ENCODE results near the gene TAAR1.
A peak's percentile ranks its signal among the peaks of the same experiment; 100 is the strongest.
"Not testable (repeated sequence)": the region's sequence is repeated elsewhere in the genome, so short reads cannot be mapped to it uniquely, and the experiment has no call there.

The TAAR1 gene

GRCh38 chr6:132659082-132659481 is at the start of gene TAAR1:
Gene TAAR1, minus strand, starts transcription at chr6:132659182. Its CDS starts 13,179 bp downstream, at chr6:132646003.
- no peak for DNase-seq

GRCh38 chr6:132708771-132709170 is 49.8 kb upstream of the TAAR1 start:
- no peak for DNase-seq

- no peak for DNase-seq
Measured at GRCh38 chr6:132708002-132708401, 49.0 kb upstream of the TAAR1 start.

DNA sequence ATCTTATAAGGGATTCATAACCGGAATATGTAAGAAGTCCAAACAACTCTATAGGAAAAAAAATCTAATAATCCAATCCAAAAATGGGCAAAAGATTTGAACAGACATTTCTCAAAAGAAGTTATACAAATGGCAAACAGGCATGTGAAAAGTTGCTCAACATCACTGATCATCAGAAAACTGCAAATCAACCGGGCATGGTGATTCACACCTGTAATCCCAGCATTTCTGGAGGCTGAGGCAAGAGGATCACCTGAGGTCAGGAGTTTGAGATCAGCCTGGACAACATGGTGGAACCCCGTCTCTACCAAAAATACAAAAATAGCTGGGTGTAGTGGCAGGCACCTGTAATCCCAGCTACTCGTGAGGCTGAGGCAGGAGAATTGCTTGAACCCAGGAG is 47.8 kb upstream of the TAAR1 start:
- not testable (repeated sequence) for DNase-seq

DNA sequence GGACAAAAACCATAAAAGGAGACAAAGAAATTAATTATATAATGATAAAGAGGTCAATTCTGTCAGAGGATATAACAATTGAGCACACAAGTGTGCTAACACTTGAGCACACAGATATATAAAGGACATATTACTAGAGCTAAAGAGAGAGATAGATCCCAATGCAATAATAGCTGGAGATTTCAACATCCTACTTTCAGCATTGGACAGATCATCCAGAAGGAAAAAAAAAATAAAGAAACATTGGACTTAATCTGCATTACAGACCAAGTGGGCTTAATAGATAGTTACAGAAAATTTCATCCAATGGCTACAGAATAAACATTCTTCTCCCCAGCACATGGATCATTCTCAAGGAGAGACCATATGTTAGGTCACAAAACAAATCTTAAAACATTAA is 45.0 kb upstream of the TAAR1 start:
- no peak for DNase-seq

DNA sequence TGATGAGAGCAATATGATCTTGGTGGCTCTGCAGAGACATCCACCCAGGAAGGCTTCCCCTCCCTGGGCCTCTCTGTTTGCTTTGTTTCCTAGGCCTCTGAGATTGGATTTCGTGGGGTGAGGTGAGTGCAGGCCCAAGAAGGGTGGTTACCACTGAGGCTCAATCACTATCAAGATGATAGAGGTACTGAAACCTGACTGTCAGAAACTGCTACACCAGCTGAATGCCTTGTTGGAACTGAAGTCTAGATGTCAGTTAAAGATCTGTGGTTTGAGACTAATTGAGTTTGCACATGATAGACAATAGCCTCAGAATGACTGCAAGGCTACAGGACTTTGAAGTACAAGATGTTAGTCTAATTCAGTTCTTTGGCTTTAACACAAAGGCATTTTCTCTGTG is 39.6 kb upstream of the TAAR1 start:
- DNase-seq = no peak

GRCh38 chr6:132695773-132696172 is 36.8 kb upstream of the TAAR1 start:
- DNase-seq = no peak

- no peak for DNase-seq
Measured at GRCh38 chr6:132693478-132693877, 34.5 kb upstream of the TAAR1 start.

DNA sequence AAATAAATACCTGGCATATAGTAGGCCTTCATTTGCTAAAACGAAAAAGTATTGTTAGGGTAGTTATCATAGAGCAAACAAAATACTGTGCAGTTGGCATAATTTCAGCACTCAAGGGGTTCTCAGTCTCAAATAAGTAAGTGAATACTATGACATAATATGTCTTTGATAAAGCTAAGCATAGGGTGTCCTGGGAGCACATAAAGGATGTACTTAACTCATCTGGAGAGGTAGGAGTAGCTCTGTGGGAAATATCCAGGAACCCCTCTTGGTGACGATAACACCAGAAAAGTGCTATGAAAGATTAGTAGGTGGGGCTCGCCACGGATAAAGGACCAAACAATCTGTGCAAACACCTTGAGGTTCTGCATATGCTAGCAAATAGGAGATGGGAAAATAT is 31.7 kb upstream of the TAAR1 start:
- no peak for DNase-seq

DNA sequence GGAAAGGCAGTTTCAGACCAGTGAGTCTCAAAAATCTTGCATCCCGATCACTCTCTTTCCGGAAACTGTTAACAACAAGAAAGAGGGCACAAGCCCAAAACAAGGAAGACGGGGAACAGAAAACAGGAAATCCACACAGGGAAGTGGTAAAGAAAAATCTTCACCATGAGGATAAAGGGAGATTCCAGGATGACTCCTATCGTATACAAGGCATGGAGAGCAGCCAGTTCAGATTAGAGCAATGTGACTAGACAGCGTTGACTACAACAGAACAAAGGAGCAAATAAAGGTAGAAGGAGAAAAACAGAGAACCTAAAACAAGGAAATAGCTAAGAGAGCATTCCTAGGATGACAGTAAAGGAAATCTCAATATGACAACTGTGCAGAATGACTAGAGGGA is 28.3 kb upstream of the TAAR1 start:
- no peak for DNase-seq

DNA sequence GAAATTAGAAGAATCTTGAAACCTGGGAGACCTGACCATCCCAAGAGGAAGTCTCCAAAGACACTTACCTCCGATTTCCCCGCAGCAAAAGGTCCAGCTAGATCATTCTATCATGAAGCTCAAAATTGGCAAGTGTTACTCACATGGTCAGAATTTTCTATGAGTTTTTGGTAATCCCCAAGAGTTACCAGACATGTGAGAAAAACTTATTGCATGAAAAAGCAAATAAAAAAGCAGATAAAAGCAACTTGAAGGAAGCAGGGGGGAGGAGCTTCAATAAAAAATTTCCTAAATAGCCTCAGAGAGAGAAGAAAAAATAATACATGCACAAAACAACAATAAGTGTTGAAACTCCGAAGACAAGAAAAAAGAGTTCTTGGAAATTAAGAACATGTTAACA is 27.5 kb upstream of the TAAR1 start:
- no peak for DNase-seq

GRCh38 chr6:132685009-132685408 is 26.0 kb upstream of the TAAR1 start:
- no peak for DNase-seq

DNA sequence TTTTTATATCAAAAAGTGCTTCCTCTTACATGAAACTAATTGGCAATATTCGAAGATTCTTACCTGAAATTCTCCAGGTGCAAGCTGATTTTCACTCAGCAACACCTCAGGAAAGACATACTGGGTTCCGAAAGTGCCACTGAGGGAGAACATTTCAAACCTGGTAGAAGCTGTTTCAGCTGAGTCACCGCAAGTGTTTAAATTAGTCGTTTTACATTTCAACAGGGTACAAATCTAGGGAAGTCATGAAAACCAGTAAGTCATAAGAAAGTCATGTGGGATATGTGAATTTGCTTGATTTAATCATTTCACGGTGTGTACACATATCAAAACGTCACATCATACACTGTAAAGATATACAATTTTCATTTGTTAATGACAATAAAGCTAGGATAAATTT is 25.3 kb upstream of the TAAR1 start:
- no peak for DNase-seq

DNA sequence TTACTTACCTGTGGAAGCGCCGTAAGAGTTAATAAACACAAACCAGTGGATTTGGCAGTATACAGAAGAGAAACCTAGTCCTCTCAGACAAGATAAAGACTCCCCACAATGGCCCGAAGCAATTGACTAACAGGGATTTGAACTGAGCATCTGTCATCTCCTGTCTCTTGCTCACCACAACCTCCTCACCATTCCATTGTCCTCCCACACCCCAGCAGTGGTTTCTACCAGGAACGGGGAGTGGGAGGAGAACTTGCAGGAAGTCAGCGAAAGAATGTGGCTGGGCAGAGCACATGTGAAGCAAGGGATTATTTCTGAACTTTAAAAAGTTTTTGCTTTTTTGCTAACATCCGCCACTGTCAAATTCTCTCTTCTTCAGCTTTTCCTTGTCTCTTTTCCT is 24.6 kb upstream of the TAAR1 start:
- DNase-seq = peak in 1 of 58 donors; percentile 0

DNA sequence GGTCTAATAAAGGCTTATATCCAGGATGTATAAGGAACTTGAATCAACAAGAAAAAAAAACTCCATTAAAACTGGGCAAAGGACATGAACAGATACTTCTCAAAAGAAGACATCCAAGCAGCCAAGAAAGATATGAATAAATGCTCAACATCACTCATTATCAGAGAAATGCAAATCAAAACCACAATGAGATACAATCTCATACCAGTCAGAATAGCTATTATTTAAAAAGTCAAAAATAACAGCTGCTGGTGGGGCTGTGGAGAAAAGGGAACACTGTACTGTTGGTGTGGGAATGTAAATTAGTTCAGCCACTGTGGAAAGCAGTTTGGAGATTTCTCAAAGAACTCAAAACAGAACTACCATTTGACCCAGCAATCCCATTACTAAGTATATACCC is 20.1 kb upstream of the TAAR1 start:
- not testable (repeated sequence) for DNase-seq

DNA sequence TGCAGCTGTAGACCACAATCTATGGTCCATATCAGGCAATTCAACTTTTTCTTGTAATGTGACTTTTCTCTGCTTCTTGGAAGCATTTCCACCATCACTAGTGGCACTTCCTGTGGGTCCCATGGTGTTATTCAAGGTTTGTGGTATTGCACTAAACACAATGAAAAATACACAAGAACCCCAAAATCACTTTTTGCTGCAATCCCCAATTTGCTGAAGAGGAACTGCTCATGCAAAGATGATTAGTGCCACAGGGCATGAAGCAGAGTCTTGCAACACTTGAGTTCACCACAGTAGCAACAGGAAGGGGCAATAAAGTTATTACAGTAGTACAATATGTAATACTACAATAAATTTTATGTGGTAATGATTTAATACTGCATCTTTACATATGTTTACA is 16.8 kb upstream of the TAAR1 start:
- DNase-seq = no peak

DNA sequence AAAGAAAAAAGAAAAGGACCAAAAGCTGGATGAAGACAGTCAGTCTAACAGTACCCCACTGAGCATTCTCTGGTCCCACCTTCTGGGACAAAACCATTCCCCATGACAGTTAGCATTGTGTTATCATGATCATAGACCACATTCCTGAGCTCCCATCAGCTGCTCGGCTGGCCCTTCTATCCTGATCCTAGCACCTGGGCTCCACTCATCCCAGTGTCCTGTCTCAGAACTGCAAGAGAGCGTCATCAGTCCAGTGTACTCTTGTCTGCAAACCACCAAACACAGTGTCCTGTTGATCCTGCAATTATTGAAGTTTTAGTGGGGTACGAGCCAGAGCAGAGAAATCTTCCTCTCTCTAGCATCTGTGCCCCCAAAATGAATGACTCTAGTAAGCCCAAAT is 16.0 kb upstream of the TAAR1 start:
- DNase-seq = no peak

DNA sequence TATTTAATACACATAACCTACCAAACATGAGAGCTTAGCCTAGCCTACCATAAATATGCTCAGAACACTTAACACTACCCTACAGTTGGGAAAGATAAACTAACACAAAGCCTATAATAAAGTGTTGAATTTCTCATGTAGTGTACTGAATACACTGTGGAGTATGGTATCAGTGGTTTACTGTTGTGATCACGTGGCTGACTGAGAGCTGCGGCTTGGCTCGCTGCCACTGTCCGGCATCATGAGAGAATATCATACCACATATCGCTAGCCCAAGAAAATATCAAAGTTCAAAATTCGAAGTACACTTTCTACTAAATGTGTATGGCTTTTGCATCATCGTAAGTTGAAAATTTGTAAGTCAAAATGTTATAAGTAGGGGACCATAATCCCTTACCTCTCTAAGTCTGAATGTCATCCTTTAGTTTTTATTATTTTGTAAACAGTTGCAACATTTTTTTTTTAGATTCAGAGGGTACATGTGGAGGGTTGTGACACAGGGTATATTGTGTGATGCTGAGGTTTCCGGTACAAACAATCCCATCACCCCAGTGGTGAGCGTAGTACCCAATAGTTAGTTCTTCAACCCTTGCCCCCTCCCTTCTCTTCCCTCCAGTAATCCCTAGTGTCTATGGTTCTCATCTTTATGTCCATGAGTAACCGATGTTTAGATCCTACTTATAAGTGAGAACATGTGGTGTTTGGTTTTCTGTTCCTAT is 14.6 kb upstream of the TAAR1 start:
- no peak for DNase-seq

DNA sequence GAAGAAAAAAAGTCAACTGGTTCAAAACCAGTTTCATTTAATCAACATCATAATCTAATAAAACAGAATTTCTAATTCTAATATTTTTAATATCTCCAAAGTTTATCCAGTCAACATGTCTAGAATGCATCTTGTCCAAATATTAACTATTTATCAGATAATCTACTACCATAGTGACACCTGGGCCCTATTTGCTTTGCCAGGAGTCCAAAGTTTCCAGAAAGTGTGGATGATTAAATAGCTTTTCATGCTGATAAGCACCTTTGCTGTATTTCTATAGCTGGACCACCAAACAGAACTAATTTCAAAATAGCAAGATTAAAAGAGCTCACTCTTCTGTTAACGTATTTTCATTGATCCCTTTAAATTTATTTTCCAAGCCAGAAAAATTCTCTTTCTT is 12.3 kb upstream of the TAAR1 start:
- DNase-seq = no peak

- DNase-seq = peak in 1 of 58 donors; percentile 5
Measured at GRCh38 chr6:132669690-132670291, 10.8 kb upstream of the TAAR1 start.

GRCh38 chr6:132666118-132666517 is 7.1 kb upstream of the TAAR1 start:
- no peak for DNase-seq

GRCh38 chr6:132664309-132665034 is 5.5 kb upstream of the TAAR1 start:
- DNase-seq = no peak

DNA sequence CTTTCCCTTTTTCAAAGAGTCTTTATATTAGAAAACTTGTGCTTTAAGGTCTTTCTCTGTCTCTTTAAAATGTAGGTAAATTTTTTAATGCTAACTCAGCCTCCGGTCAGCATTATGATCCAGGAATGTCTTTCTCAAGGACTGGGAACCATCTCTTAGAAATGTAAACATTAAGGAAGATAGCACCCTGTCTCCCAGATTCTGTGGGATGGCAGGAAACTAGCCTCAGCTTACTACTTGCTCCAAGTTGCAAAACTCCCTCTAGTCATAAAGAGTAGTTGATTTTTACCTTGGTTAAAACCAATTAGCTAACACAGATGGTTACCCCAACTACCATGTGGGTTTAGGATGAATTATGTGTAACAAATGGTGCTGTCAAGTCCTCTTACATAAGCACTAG is 4.7 kb upstream of the TAAR1 start:
- DNase-seq = no peak

All from anterior cingulate cortex (tissue), 58 donors.